A549 (cell line): ENCODE data around the gene ZRANB1. TPM values are rescaled to one million over a fixed set of nuclear protein-coding genes. Genes with fewer than 3 reads are reported as not detected.

Experiments
- ATAC-seq, 2 experiments: fragments of 200-7000 bp in 1 of 2; fragments of >200 bp in 1 of 2; cut with Nextera tagmentation in 1 of 2; cut with Tn5 transposase in 1 of 2; 3 replicates each; pipeline versions ENCODE4 v1.8.0 to v1.9.1; 2018 to 2020; ENCODE audit warnings: mild to moderate bottlenecking in 1 of 2, moderate library complexity in 1 of 2
- CTCF ChIA-PET: fragments of 300-600 bp; sonication (Branson Sonifier 250); formaldehyde crosslinking; extraction: SDS; loops from one replicate; lab custom pipeline; 2021; ENCODE audit warnings: antibody characterized with exemption, inconsistent platforms; lab: Yijun Ruan, JAX
- POLR2A ChIA-PET: fragments of 350-600 bp; formaldehyde crosslinking; extraction: SDS; loops from one replicate; lab custom pipeline; 2021; ENCODE audit warnings: antibody characterized with exemption, inconsistent platforms; lab: Yijun Ruan, JAX
- DNase-seq, 2 experiments: peaks; one replicate each; pipeline versions ENCODE4 v3.0.0 to v3.0.0-alpha.2; 2011 to 2016; ENCODE audit warnings: low read depth in 1 of 2, low spot score in 1 of 2
- FAIRE-seq: peaks from 2 replicates; lab custom pipeline; 2011; peaks lifted over from hg19 to GRCh38; lab: Jason Lieb, UNC
- H3K27ac ChIP-seq, 2 experiments: fragments of >200 bp; sonication (Bioruptor Twin); formaldehyde crosslinking; 3 replicates each; pipeline ENCODE4 v1.5.1; 2016 to 2017
- H3K4me1 ChIP-seq: fragments of >200 bp; sonication (Bioruptor Twin); formaldehyde crosslinking; 3 replicates; pipeline ENCODE4 v1.6.1; 2016
- H3K4me2 ChIP-seq: fragments of >200 bp; sonication (Bioruptor Twin); formaldehyde crosslinking; 3 replicates; pipeline ENCODE4 v1.6.1; 2016
- H3K4me3 ChIP-seq: fragments of >200 bp; sonication (Bioruptor Twin); formaldehyde crosslinking; 3 replicates; pipeline ENCODE4 v1.5.1; 2016
- H3K9me3 ChIP-seq: fragments of >200 bp; sonication (Bioruptor Twin); formaldehyde crosslinking; 3 replicates; pipeline ENCODE4 v1.6.1; 2016
- EHMT2 ChIP-seq: fragments of 200-600 bp; sonication (generic); IDR thresholded peaks from 2 replicates; pipeline ENCODE4 v1.6.1; 2016; ENCODE audit warnings: antibody characterized with exemption, low read depth, mild to moderate bottlenecking, moderate library complexity
- ESRRA ChIP-seq: fragments of 150-350 bp; IDR thresholded peaks from 2 replicates; pipeline ENCODE4 v1.6.1; 2014; ENCODE audit warnings: mild to moderate bottlenecking, low read length, borderline replicate concordance
- HEYL ChIP-seq: fragments of 250-450 bp; sonication (Bioruptor Pico); IDR thresholded peaks from 2 replicates; pipeline ENCODE4 v1.8.0; 2021; ENCODE audit warnings: mild to moderate bottlenecking, moderate library complexity
- JUN ChIP-seq, 2 experiments: fragments of >200 bp; sonication (Bioruptor Twin); formaldehyde crosslinking; IDR thresholded peaks; 2 replicates in 1 of 2; 3 replicates in 1 of 2; pipeline ENCODE4 v1.6.1; 2016 to 2017
- JUNB ChIP-seq: fragments of >200 bp; sonication (Bioruptor Twin); formaldehyde crosslinking; IDR thresholded peaks from 2 replicates; pipeline ENCODE4 v1.6.1; 2016
- MYC ChIP-seq: IDR thresholded peaks from 2 replicates; pipeline ENCODE4 v1.6.1; 2012; ENCODE audit warnings: mild to moderate bottlenecking, inconsistent platforms, low read length, improper control_type of control experiment, borderline replicate concordance
- NFE2L2 ChIP-seq: fragments of 150-350 bp; conservative IDR thresholded peaks from 2 replicates; pipeline ENCODE4 v1.6.1; 2014; ENCODE audit warnings: low read length
- PHF8 ChIP-seq: fragments of 200-600 bp; sonication (generic); IDR thresholded peaks from 2 replicates; pipeline ENCODE4 v1.6.1; 2016; ENCODE audit warnings: low read depth, mild to moderate bottlenecking, antibody characterized with exemption, moderate library complexity, borderline replicate concordance
- RAD21 ChIP-seq, 2 experiments: fragments of >200 bp in 1 of 2; sonication (Bioruptor Twin) in 1 of 2; formaldehyde crosslinking in 1 of 2; IDR thresholded peaks in 1 of 2; conservative IDR thresholded peaks in 1 of 2; 2 replicates in 1 of 2; 3 replicates in 1 of 2; pipeline ENCODE4 v1.6.1; 2012 to 2018; ENCODE audit warnings: inconsistent platforms in 1 of 2
- RARB ChIP-seq: fragments of 250-450 bp; sonication (Bioruptor Pico); IDR thresholded peaks from 2 replicates; pipeline ENCODE4 v1.8.0; 2021; ENCODE audit warnings: mild to moderate bottlenecking, moderate library complexity
- RCOR1 ChIP-seq: fragments of 150-350 bp; IDR thresholded peaks from 2 replicates; pipeline ENCODE4 v1.6.1; 2014; ENCODE audit warnings: antibody characterized with exemption, low read length, low read depth
- RFX5 ChIP-seq: fragments of 450-650 bp; IDR thresholded peaks from 2 replicates; pipeline ENCODE4 v1.7.1; 2014; ENCODE audit warnings: antibody characterized with exemption, mild to moderate bottlenecking, moderate library complexity
- TP53 ChIP-seq: fragments of 250-450 bp; sonication (Bioruptor Pico); IDR thresholded peaks from 2 replicates; pipeline ENCODE4 v1.5.0; 2021; ENCODE audit warnings: mild to moderate bottlenecking, moderate library complexity
- ZSCAN20 ChIP-seq: fragments of 250-450 bp; sonication (Bioruptor Pico); IDR thresholded peaks from 2 replicates; pipeline ENCODE4 v1.8.0; 2022; ENCODE audit warnings: mild to moderate bottlenecking, moderate library complexity
- WGBS: methylation state at CpG from one replicate; pipeline ENCODE4 v1.1.6; 2017; ENCODE audit errors: missing lambda C conversion rate; 5-methylcytosine and 5-hydroxymethylcytosine counted together
- polyA plus RNA-seq, 4 experiments: library from polyadenylated mRNA; depleted of rRNA in 3 of 4; stranded (reverse); fragments of >200 nt; fragmentation: RNase III in 1 of 4; extraction: RNeasy Plus Mini Kit Qiagen cat#74134 plus additional on column Dnase treatment in 1 of 4; gene quantifications; 2 replicates in 3 of 4; 3 replicates in 1 of 4; pipeline ENCODE4 v1.2.3, GENCODE V29; 2011 to 2017
- TF ChIP-seq, protein P1 (sequence below): fragments of >200 bp; sonication (Bioruptor Twin); formaldehyde crosslinking; IDR thresholded peaks from 3 replicates; pipeline ENCODE4 v1.5.1; 2016
- TF ChIP-seq, protein P2 (sequence below): fragments of 250-450 bp; sonication (Bioruptor Pico); IDR thresholded peaks from 2 replicates; pipeline ENCODE4 v1.5.0; 2020; ENCODE audit warnings: low read depth, mild to moderate bottlenecking, moderate library complexity

ZRANB1 gene
- polyA plus RNA-seq, 2 of the 4 experiments (the other 2 are of a cell fraction) = 8.0 to 19.5 TPM

DNA sequence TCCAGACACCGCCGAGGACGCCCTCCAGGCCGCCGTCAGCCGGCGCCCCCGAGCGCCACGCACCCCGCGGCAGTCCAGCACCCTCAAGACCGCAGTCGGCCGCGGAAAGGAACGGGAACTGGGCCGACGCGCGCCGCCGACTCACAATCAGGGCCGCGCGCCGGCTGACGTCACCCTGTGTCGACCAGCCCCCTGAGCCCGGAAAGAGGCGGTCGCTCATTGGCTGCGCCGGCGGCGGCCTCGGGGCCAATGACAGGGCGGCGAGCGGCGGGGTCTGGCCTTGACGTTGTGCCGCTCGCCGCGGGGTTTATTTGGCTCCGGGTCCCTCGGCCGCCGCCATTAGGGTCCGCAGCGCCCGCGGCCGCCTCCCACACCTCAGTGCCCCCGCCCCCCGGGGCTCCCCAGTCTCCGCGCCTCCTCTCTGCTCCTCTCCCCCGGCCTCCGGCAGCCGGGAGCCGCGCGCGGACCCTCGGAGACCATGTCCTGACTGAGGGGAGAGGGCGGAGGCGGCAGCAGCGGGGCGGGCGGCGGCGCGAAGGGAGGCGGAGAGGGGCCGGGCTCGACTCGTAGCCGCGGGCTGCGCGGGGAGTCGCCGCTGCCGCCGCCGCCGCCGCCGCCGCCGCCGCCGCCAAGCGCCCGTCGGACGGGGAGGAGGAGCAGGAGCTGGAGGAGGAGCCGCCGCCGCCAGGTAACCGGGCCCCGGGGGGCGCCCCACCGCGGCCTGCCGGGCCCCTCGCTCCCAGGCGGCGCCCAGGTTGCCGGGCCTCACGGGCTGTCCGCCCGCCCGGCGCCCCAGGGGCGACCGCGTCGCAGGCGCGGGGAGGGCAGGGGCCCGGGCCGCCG, 25.1 kb upstream of the ZRANB1 start (continued):
- TF ChIP-seq HEYL (no peak), EHMT2 (no peak), NFE2L2 (no peak), JUN (IDR thresholded peaks at IDR 0.05) (peak; percentile 77 to 90; a peak in 4 of 5 replicates), RFX5 (peak; percentile 63; the same call in 1 of the 2 replicates), ZSCAN20 (no peak)
- TF ChIP-seq, protein P1, sequence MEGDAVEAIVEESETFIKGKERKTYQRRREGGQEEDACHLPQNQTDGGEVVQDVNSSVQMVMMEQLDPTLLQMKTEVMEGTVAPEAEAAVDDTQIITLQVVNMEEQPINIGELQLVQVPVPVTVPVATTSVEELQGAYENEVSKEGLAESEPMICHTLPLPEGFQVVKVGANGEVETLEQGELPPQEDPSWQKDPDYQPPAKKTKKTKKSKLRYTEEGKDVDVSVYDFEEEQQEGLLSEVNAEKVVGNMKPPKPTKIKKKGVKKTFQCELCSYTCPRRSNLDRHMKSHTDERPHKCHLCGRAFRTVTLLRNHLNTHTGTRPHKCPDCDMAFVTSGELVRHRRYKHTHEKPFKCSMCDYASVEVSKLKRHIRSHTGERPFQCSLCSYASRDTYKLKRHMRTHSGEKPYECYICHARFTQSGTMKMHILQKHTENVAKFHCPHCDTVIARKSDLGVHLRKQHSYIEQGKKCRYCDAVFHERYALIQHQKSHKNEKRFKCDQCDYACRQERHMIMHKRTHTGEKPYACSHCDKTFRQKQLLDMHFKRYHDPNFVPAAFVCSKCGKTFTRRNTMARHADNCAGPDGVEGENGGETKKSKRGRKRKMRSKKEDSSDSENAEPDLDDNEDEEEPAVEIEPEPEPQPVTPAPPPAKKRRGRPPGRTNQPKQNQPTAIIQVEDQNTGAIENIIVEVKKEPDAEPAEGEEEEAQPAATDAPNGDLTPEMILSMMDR = no peak
- TF ChIP-seq, protein P2, sequence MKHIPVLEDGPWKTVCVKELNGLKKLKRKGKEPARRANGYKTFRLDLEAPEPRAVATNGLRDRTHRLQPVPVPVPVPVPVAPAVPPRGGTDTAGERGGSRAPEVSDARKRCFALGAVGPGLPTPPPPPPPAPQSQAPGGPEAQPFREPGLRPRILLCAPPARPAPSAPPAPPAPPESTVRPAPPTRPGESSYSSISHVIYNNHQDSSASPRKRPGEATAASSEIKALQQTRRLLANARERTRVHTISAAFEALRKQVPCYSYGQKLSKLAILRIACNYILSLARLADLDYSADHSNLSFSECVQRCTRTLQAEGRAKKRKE = no peak

DNA sequence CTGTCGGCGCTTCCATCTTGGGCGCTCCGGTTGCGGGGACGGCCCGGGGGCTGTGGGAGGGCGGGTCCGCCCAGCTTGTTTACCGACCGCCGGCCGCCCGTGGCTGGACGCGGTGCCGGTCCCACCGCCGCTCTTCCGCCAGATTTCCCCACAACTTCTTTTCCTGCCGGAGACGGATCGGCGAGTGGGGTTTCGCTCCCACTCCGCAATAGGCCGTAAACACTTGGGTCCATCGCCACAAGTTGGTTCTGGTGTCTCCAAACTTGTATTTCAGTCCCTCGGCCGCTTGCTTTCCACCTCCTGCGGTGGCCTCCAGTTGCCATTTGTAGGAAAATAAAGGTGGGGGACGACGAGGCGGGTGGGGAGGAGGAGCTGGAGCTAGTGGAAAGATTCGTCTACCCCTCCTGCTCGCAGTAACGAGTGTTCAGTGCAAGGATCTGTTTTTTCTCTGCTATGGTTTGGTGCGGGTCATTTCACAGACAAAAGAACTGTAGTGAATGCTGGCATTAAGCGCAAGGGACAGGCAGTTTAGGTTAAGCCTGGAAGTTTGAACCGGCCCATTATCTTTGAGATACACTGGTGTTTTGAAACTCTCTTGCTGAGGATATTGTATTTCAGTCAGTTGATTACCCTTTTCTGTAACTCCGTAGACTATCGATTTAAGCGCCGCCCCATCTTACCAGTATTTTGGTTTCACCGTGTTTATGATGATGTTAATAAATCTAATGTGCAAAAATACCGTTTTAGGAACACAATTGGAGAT, 24.3 kb upstream of the ZRANB1 start:
- peaks cover 27% of the 10 kb centered on the region for H3K4me1 ChIP-seq
- CTCF ChIA-PET = no interaction called here
- TF ChIP-seq TP53 (CRISPR knock-in tag) (no peak), PHF8 (peak; percentile 27; the same call in 1 of the 2 replicates)
- WGBS = 5% methylated on average over 28 of the region's 46 CpGs
- H3K4me3 ChIP-seq = peak overlapping the region; percentile 98
- peak; percentile 31 to 54 for ATAC-seq
- POLR2A ChIA-PET = interaction anchor here (0.7 kb wide), 2 partner anchors 8 to 29 kb away, joined by 3 read pairs; no protein-coding TSS in a partner anchor
- peak; percentile 44 to 51 for DNase-seq
- H3K4me2 ChIP-seq = peak overlapping the region; percentile 68
- H3K27ac ChIP-seq = peak overlapping the region; percentile 97 to 98
- no peaks in the 10 kb centered on the region for H3K9me3 ChIP-seq
- no peak for FAIRE-seq

DNA sequence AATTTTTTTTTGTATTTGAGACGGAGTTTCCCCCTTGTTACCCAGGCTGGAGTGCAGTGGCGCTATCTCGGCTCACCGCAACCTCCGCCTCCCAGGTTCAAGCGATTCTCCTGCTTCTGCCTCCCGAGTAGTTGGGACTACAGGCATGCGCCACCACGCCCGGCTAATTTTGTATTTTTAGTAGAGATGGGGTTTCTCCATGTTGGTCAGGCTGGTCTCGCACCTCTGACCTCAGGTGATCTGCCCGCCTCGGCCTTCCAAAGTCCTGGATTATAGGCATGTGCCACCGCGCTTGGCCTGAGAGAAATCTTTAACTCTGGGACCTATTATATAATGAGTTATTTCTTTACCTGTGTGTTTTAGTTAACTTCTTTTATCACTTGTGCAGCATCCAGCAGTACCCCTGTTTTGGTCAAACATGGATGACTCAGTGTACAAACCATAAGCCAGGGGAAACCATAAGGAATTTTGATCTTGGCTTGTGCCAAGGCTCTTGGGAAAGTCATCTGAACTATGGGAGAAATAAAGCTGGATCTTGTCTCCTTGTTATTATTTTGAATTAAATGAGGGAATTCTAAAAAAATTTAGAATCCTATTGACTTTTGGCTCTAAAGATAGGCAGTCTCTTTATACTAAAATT, 23.6 kb upstream of the ZRANB1 start:
- ChIA-PET POLR2A (no interaction called here), CTCF (interaction anchor here (1.3 kb wide), 1 partner anchor 25 kb away, joined by 3 read pairs; no protein-coding TSS in a partner anchor)
- ATAC-seq (no peak), DNase-seq (no peak), FAIRE-seq (no peak)
- Histone ChIP-seq H3K9me3 (no peaks in the 10 kb centered on the region), H3K4me2 (peak overlapping the region; percentile 68), H3K27ac (peak overlapping the region; percentile 97 to 98; a peak in 4 of 6 replicates), H3K4me3 (peak overlapping the region; percentile 98), H3K4me1 (peaks cover 27% of the 10 kb centered on the region)
- WGBS = 37% methylated on average over 15 of the region's 15 CpGs
- TF ChIP-seq TP53 (CRISPR knock-in tag) (no peak), ESRRA (no peak), RFX5 (no peak), RCOR1 (no peak), RAD21 (conservative IDR thresholded peaks at IDR 0.05 in 1 of 2, IDR thresholded peaks at IDR 0.05 in 1 of 2) (no peak), JUN (IDR thresholded peaks at IDR 0.05) (no peak), JUNB (no peak), RARB (CRISPR knock-in tag) (no peak), MYC (no peak), PHF8 (no peak)
- TF ChIP-seq, protein P2 = no peak
